ENCODE results near the gene SMARCA2.

The SMARCA2 gene

GRCh38 chr9:2116073-2116472 is 100.9 kb downstream of the SMARCA2 start:
- TF ChIP-seq, protein P1, sequence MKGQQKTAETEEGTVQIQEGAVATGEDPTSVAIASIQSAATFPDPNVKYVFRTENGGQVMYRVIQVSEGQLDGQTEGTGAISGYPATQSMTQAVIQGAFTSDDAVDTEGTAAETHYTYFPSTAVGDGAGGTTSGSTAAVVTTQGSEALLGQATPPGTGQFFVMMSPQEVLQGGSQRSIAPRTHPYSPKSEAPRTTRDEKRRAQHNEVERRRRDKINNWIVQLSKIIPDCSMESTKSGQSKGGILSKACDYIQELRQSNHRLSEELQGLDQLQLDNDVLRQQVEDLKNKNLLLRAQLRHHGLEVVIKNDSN (IDR thresholded peaks at IDR 0.05) = no peak
- peak; percentile 35; the same call in 1 of the 2 replicates for TF ChIP-seq RAD21 (IDR thresholded peaks at IDR 0.05; ENCODE audit: low read depth)

GRCh38 chr9:2117527-2117926 is 102.4 kb downstream of the SMARCA2 start:
- TF ChIP-seq EP300 (IDR thresholded peaks at IDR 0.05; ENCODE audit: borderline replicate concordance) (no peak), ZBTB7A (IDR thresholded peaks at IDR 0.05; ENCODE audit: low read depth) (no peak), CREB1 (IDR thresholded peaks at IDR 0.05; ENCODE audit: low read depth) (no peak), CEBPB (IDR thresholded peaks at IDR 0.05) (no peak), FOXM1 (IDR thresholded peaks at IDR 0.05; ENCODE audit: borderline replicate concordance, low read depth) (no peak), REST (IDR thresholded peaks at IDR 0.05; ENCODE audit: low read depth) (no peak)
- TF ChIP-seq, protein P2, sequence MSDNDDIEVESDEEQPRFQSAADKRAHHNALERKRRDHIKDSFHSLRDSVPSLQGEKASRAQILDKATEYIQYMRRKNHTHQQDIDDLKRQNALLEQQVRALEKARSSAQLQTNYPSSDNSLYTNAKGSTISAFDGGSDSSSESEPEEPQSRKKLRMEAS (IDR thresholded peaks at IDR 0.05) = no peak

DNA sequence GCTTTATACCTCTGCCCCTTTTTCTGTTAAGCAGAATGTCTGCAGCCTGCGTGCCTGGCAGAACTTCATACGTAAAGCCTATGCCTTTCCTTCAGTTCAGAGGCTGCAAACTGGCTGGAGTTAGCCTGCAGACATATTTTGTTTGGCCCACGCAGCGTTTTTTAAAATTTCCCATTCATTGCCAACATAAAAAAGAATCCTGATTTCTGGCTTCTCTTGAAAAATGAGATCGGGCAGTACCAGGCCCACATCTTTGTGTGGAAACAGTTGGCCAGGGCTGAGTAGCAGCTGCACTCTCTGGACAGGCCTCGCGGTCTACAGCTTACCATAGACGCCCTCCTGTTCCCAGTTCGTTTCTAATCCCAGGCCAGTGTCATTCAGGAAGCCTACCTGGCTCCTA is 104.4 kb downstream of the SMARCA2 start:
- TF ChIP-seq TCF12 (IDR thresholded peaks at IDR 0.05; ENCODE audit: low read depth) (no peak), TEAD4 (IDR thresholded peaks at IDR 0.05) (no peak), EP300 (IDR thresholded peaks at IDR 0.05; ENCODE audit: borderline replicate concordance) (no peak), YY1 (IDR thresholded peaks at IDR 0.05; ENCODE audit: low read depth) (no peak), RAD21 (IDR thresholded peaks at IDR 0.05; ENCODE audit: low read depth) (no peak)
- TF ChIP-seq, protein P2 (IDR thresholded peaks at IDR 0.05) = no peak

- TF ChIP-seq TAF1 (IDR thresholded peaks at IDR 0.05; ENCODE audit: low read depth) (no peak), NFIC (IDR thresholded peaks at IDR 0.05) (peak; percentile 49)
These were observed 106.0 kb downstream of the SMARCA2 start for GRCh38 chr9:2120926-2121689.

DNA sequence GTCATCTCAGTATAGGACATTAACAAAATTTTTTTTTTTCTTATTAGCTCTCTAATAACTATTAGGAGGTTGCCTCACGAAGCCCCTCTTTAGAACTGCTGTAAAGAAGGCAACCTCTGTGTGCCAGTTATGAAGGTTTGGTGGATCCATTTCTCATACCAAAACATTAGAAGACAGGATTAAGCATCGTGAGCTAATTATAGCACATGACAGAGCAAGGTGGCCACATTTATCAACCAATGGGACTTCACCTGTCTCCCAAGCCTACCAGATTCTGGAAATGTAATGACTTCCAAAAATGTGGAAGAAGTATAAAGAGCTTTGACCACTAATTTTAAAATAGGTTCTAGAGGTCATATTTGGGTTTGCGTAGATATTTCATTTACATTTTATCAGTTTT is 107.2 kb downstream of the SMARCA2 start:
- TF ChIP-seq, protein P2 (IDR thresholded peaks at IDR 0.05) = no peak
- no peak for TF ChIP-seq NFIC (IDR thresholded peaks at IDR 0.05)
- TF ChIP-seq TEAD4 (IDR thresholded peaks at IDR 0.05) = no peak
- TF ChIP-seq TCF12 (IDR thresholded peaks at IDR 0.05; ENCODE audit: low read depth) = no peak
- no peak for TF ChIP-seq YY1 (IDR thresholded peaks at IDR 0.05; ENCODE audit: low read depth)
- no peak for TF ChIP-seq FOXM1 (IDR thresholded peaks at IDR 0.05; ENCODE audit: borderline replicate concordance, low read depth)
- TF ChIP-seq RAD21 (IDR thresholded peaks at IDR 0.05; ENCODE audit: low read depth) = no peak
- no peak for TF ChIP-seq CREB1 (IDR thresholded peaks at IDR 0.05; ENCODE audit: low read depth)
- TF ChIP-seq REST (IDR thresholded peaks at IDR 0.05; ENCODE audit: low read depth) = no peak
- no peak for TF ChIP-seq CEBPB (IDR thresholded peaks at IDR 0.05)
- TF ChIP-seq, protein P1 (IDR thresholded peaks at IDR 0.05) = no peak
- TF ChIP-seq EGR1 (IDR thresholded peaks at IDR 0.05) = no peak
- TF ChIP-seq TAF1 (IDR thresholded peaks at IDR 0.05; ENCODE audit: low read depth) = no peak
- TF ChIP-seq ZBTB7A (IDR thresholded peaks at IDR 0.05; ENCODE audit: low read depth) = no peak
- no peak for TF ChIP-seq EP300 (IDR thresholded peaks at IDR 0.05; ENCODE audit: borderline replicate concordance)

GRCh38 chr9:2125906-2126305 is 110.8 kb downstream of the SMARCA2 start:
- TF ChIP-seq CEBPB (IDR thresholded peaks at IDR 0.05) = no peak
- TF ChIP-seq, protein P1 (IDR thresholded peaks at IDR 0.05) = no peak
- TF ChIP-seq REST (IDR thresholded peaks at IDR 0.05; ENCODE audit: low read depth) = no peak
- no peak for TF ChIP-seq EGR1 (IDR thresholded peaks at IDR 0.05)
- TF ChIP-seq TCF12 (IDR thresholded peaks at IDR 0.05; ENCODE audit: low read depth) = no peak
- no peak for TF ChIP-seq RAD21 (IDR thresholded peaks at IDR 0.05; ENCODE audit: low read depth)
- no peak for TF ChIP-seq ZBTB7A (IDR thresholded peaks at IDR 0.05; ENCODE audit: low read depth)
- no peak for TF ChIP-seq EP300 (IDR thresholded peaks at IDR 0.05; ENCODE audit: borderline replicate concordance)
- TF ChIP-seq TAF1 (IDR thresholded peaks at IDR 0.05; ENCODE audit: low read depth) = no peak
- no peak for TF ChIP-seq YY1 (IDR thresholded peaks at IDR 0.05; ENCODE audit: low read depth)
- TF ChIP-seq FOXM1 (IDR thresholded peaks at IDR 0.05; ENCODE audit: borderline replicate concordance, low read depth) = no peak
- no peak for TF ChIP-seq NFIC (IDR thresholded peaks at IDR 0.05)
- TF ChIP-seq CREB1 (IDR thresholded peaks at IDR 0.05; ENCODE audit: low read depth) = no peak
- TF ChIP-seq, protein P2 (IDR thresholded peaks at IDR 0.05) = no peak
- no peak for TF ChIP-seq TEAD4 (IDR thresholded peaks at IDR 0.05)

Data from Ishikawa (cell line).